GM12891 (cell line): ENCODE results near the gene HOPX.

Experiments
- DNase-seq: peaks from one replicate; pipeline ENCODE4 v3.0.0; 2011; ENCODE audit warnings: low spot score; ENCODE audit not compliant: insufficient read length
- FAIRE-seq: peaks from 2 replicates; lab custom pipeline; 2011; peaks lifted over from hg19 to GRCh38; lab: Jason Lieb, UNC
- PAX5 ChIP-seq: IDR thresholded peaks from 2 replicates; pipeline ENCODE4 v1.6.1; 2011; ENCODE audit warnings: low read length, moderate library complexity, mild to moderate bottlenecking; ENCODE audit not compliant: insufficient read depth, severe bottlenecking
- POLR2A ChIP-seq: IDR thresholded peaks from 2 replicates; pipeline ENCODE4 v1.6.1; 2011; ENCODE audit warnings: low read depth, low read length, control low read depth
- POLR2AphosphoS5 ChIP-seq: IDR thresholded peaks from 2 replicates; pipeline ENCODE4 v1.6.1; 2011; ENCODE audit warnings: low read depth, low read length, control low read depth
- POU2F2 ChIP-seq: IDR thresholded peaks from 2 replicates; pipeline ENCODE4 v1.6.1; 2011; ENCODE audit warnings: low read depth, mild to moderate bottlenecking, control low read depth, low read length, moderate library complexity
- SPI1 ChIP-seq: IDR thresholded peaks from 2 replicates; pipeline ENCODE4 v1.6.1; 2011; ENCODE audit warnings: low read depth, low read length, control low read depth
- TAF1 ChIP-seq: IDR thresholded peaks from 2 replicates; pipeline ENCODE4 v1.6.1; 2011; ENCODE audit warnings: low read depth, low read length, control low read depth

The HOPX gene

DNA sequence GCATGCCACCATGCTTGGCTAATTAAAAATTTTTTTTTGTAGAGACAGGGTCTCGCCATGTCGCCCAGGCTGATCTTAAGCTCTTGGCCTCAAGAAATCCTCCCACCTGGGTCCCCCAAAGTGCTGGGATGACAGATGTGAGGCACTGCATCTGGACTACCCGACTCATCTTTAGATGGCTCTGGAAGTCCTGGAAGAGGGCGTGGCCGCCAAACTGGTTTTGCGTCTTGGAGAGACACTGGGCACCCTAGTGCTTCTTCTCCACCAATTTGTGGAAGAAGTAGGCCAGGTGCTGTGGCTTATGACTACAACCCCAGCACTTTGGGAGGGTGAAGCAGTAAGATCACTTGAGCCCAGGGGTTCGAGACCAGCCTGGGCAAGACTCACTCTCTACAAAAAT, 47.6 kb downstream of the HOPX start:
- DNase-seq (no peak), FAIRE-seq (no peak)
- TF ChIP-seq POLR2AphosphoS5: no peak
- TF ChIP-seq PAX5: no peak
- no peak for TF ChIP-seq SPI1
- no peak for TF ChIP-seq TAF1
- TF ChIP-seq POU2F2: no peak
- TF ChIP-seq POLR2A: no peak

DNA sequence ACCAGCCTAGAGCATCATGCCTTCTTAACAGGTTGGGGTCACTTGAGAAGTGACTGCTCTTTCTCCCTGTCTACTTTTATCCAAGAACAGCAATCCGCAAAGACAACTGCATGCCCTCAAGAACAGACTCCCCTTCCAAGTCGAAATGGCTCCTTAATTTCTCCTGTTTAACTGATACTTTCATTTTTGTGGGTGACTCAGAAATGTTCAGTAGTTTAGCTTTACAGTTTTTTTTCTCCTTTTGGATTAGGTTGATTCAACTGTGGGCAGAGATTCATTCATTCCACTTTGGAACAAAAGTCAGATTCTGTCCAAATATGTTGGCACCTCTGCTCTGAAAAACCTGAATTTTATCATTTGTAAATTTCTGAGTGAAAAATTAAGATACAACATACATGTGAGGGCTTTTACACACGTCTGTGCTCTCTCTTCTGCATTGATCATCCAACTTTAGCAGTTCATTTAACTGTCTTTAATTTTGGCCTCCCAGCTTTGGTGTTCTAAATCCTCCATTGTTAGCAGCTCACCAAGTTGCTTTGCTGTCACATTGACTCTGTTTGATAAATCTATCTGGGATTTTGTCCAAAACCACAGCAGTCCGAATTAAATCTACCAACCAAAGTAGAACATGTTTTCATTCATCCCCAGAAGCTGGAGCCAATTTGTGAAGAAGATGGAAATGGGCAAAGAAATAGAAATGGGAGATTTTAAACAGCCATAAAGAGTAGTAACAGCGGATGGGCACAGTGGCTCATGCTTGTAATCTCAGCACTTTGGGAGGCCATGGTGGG, 50.0 kb downstream of the HOPX start:
- DNase-seq: no peak
- no peak for FAIRE-seq
- TF ChIP-seq SPI1 (no peak), POLR2A (no peak), POU2F2 (no peak), PAX5 (no peak), POLR2AphosphoS5 (no peak), TAF1 (no peak)

- no peak for DNase-seq
- no peak for TF ChIP-seq POLR2A
- FAIRE-seq: no peak
Observed at GRCh38 chr4:56628592-56628991, 52.5 kb downstream of the HOPX start.

DNA sequence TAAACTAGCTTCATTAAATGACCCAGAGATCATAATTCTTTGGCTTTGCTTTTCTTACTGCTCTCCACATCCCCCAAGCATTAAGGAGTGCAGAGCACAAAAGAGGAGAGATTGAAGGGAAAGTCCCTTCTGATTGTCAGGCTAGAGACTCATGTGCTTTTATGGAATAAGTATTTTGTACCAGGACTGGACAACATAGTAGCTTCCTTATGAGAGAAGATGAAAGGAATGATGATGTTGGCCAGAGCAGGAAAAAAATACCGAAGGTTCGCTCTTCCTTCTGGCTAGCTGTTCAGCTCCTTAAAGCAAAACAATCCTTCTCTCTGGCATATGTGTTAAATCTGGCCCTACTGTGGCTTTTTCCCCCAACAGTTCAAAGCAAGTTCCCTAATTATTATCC, 53.1 kb downstream of the HOPX start:
- no peak for TF ChIP-seq PAX5
- no peak for TF ChIP-seq POU2F2
- TF ChIP-seq SPI1: no peak
- no peak for TF ChIP-seq TAF1
- no peak for TF ChIP-seq POLR2AphosphoS5
- no peak for TF ChIP-seq POLR2A
- FAIRE-seq (no peak), DNase-seq (no peak)

GRCh38 chr4:56627375-56627774, 53.7 kb downstream of the HOPX start:
- no peak for TF ChIP-seq POLR2AphosphoS5
- TF ChIP-seq SPI1: no peak
- no peak for TF ChIP-seq POLR2A
- no peak for TF ChIP-seq POU2F2
- TF ChIP-seq PAX5: no peak
- TF ChIP-seq TAF1: no peak
- no peak for FAIRE-seq
- no peak for DNase-seq

GRCh38 chr4:56626963-56627362, 54.1 kb downstream of the HOPX start:
- no peak for DNase-seq
- FAIRE-seq: no peak

GRCh38 chr4:56626420-56626819, 54.7 kb downstream of the HOPX start:
- TF ChIP-seq POLR2AphosphoS5: no peak
- no peak for TF ChIP-seq PAX5
- TF ChIP-seq POU2F2: no peak
- TF ChIP-seq POLR2A: no peak
- TF ChIP-seq SPI1: no peak
- no peak for TF ChIP-seq TAF1
- DNase-seq (no peak), FAIRE-seq (no peak)

More at GRCh38 chr4:56626963-56627362, 54.1 kb downstream of the HOPX start:
- TF ChIP-seq POLR2A (no peak), TAF1 (no peak), POLR2AphosphoS5 (no peak), SPI1 (no peak), POU2F2 (no peak), PAX5 (no peak)

GRCh38 chr4:56622176-56622575, 58.9 kb downstream of the HOPX start:
- no peak for FAIRE-seq
- TF ChIP-seq PAX5: no peak
- TF ChIP-seq POLR2A: no peak
- TF ChIP-seq POU2F2: no peak
- no peak for TF ChIP-seq TAF1
- TF ChIP-seq SPI1: no peak
- TF ChIP-seq POLR2AphosphoS5: no peak

DNA sequence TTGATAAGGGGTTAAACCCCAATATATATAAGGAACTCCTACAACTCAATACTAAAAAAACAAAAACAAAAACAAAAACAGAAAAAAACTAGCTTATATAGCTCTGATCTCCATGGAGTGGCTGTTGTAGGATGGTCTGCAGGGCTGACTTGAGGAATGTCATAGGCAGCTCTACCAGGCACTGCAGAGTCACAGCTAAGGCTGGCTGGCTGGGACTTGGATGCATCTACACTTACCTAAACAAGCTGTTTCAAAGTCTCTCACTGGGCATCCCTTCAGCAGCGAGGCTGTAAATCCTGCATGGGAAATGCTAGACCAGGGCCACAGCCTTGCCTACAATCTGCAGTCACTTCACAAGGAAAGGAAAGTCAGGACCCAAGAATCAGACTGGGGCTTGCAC, 61.3 kb downstream of the HOPX start:
- DNase-seq (no peak), FAIRE-seq (no peak)
- TF ChIP-seq PAX5: no peak
- TF ChIP-seq POLR2A: no peak
- TF ChIP-seq POU2F2: no peak
- no peak for TF ChIP-seq TAF1

More at GRCh38 chr4:56622176-56622575, 58.9 kb downstream of the HOPX start:
- DNase-seq: no peak

- no peak for FAIRE-seq
- DNase-seq: no peak
- TF ChIP-seq POLR2AphosphoS5 (no peak), POU2F2 (no peak), PAX5 (no peak), POLR2A (no peak), SPI1 (no peak)
Observed at GRCh38 chr4:56619160-56619559, 61.9 kb downstream of the HOPX start.
